Smooth muscle cell (in vitro differentiated cells): ENCODE results near the gene METRNL. TPM values are rescaled to one million over a fixed set of nuclear protein-coding genes. Genes with fewer than 3 reads are reported as not detected.

Experiments
- DNase-seq: peaks from one replicate; lab custom pipeline; 2025; ENCODE audit not compliant: unreplicated experiment; lab: John Stamatoyannopoulos, UW
- H2AFZ ChIP-seq: fragments of 200-600 bp; sonication (generic); 2 replicates; pipeline ENCODE4 v1.6.0; 2016; ENCODE audit warnings: antibody characterized with exemption, low read depth, mild to moderate bottlenecking
- H3F3A ChIP-seq: fragments of 200-600 bp; sonication (generic); 2 replicates; pipeline ENCODE4 v1.6.0; 2017; ENCODE audit warnings: antibody characterized with exemption, low read depth
- H3K27ac ChIP-seq: fragments of 200-600 bp; sonication (generic); 2 replicates; pipeline ENCODE4 v1.5.1; 2016; ENCODE audit warnings: low read depth, mild to moderate bottlenecking
- H3K27me3 ChIP-seq: fragments of 200-600 bp; sonication (generic); 2 replicates; pipeline ENCODE4 v1.6.1; 2016; ENCODE audit warnings: low read depth, mild to moderate bottlenecking
- H3K36me3 ChIP-seq: fragments of 200-600 bp; sonication (generic); 2 replicates; pipeline ENCODE4 v1.5.1; 2016; ENCODE audit warnings: low read depth
- H3K4me1 ChIP-seq: fragments of 200-600 bp; sonication (generic); 2 replicates; pipeline ENCODE4 v1.5.1; 2016; ENCODE audit warnings: low read depth
- H3K4me2 ChIP-seq: fragments of 200-600 bp; sonication (generic); 2 replicates; pipeline ENCODE4 v1.6.0; 2016; ENCODE audit warnings: mild to moderate bottlenecking
- H3K4me3 ChIP-seq: fragments of 200-600 bp; sonication (generic); 2 replicates; pipeline ENCODE4 v1.5.1; 2016; ENCODE audit warnings: mild to moderate bottlenecking
- H3K79me2 ChIP-seq: fragments of 200-600 bp; sonication (generic); 2 replicates; pipeline ENCODE4 v1.6.0; 2016; ENCODE audit warnings: low read depth, mild to moderate bottlenecking
- H3K9ac ChIP-seq: fragments of 200-600 bp; sonication (generic); 2 replicates; pipeline ENCODE4 v1.6.0; 2016; ENCODE audit warnings: low read depth
- H3K9me3 ChIP-seq: fragments of 200-600 bp; sonication (generic); replicated peaks from 2 replicates; pipeline ENCODE4 v1.5.1; 2016; ENCODE audit warnings: low read depth
- H4K20me1 ChIP-seq: fragments of 200-600 bp; sonication (generic); 2 replicates; pipeline ENCODE4 v1.6.0; 2016; ENCODE audit warnings: low read depth
- WGBS: methylation state at CpG from one replicate; pipeline ENCODE4 v1.1.7; 2016; ENCODE audit warnings: low lambda C conversion rate; 5-methylcytosine and 5-hydroxymethylcytosine counted together
- polyA plus RNA-seq: library from polyadenylated mRNA; unstranded; fragments of >200 nt; fragmentation: Nextera tagmentation; extraction: Ambion mirVana; gene quantifications from 2 replicates; pipeline ENCODE4 v1.2.1, GENCODE V29; 2016
- total RNA-seq: library from RNA; depleted of rRNA; stranded (reverse); fragments of >200 nt; gene quantifications from 2 replicates; pipeline ENCODE4 v1.2.3, GENCODE V29; 2014
- TF ChIP-seq, protein P1 (sequence below): fragments of 200-600 bp; sonication (generic); IDR thresholded peaks from 2 replicates; pipeline ENCODE4 v1.5.1; 2017; ENCODE audit warnings: borderline replicate concordance, mild to moderate bottlenecking, antibody characterized with exemption; ENCODE audit not compliant: insufficient read depth, poor library complexity, severe bottlenecking

METRNL gene
- total and polyA plus RNA-seq, 2 experiments from 2014 or later, result 55.6 to 98.1 TPM

DNA sequence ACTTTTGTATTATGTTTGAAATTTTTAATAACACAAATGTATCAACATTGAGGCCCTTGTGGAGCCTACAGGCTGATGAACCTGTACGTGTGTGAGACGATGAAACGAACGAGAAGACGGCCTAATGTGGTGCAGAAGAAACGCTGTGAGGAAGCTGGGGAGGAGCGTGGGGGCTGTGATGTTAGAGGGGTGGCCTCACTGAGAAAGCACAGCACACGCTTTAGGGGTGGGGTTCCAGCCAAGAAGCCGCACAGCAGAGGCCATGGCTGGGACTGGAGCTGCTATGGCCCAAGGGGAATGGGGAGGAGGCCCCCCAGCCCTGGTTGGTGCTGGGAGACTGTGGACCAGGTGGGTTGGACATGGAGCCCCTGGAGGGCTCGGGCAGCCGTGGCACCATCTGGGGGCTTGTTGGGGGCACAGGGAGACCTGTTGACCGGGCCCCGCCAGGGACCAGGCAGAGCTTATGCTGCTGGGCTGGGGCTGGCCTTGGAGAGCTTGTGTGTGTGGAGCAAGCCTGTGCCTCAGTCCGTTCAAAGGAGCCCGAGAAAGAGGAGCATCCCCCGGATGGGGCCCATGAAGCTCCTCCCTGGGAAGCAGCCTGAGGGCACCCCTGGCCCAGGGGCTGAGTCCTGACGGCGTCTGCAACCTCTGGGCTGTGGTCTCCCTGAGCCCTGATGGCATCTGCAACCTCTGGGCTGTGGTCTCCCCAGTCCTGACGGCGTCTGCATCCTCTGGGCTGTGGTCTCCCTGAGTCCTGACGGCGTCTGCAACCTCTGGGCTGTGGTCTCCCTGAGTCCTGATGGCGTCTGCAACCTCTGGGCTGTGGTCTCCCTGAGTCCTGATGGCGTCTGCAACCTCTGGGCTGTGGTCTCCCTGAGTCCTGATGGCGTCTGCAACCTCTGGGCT lies 44.7 kb downstream of the METRNL start:
- TF ChIP-seq, protein P1, sequence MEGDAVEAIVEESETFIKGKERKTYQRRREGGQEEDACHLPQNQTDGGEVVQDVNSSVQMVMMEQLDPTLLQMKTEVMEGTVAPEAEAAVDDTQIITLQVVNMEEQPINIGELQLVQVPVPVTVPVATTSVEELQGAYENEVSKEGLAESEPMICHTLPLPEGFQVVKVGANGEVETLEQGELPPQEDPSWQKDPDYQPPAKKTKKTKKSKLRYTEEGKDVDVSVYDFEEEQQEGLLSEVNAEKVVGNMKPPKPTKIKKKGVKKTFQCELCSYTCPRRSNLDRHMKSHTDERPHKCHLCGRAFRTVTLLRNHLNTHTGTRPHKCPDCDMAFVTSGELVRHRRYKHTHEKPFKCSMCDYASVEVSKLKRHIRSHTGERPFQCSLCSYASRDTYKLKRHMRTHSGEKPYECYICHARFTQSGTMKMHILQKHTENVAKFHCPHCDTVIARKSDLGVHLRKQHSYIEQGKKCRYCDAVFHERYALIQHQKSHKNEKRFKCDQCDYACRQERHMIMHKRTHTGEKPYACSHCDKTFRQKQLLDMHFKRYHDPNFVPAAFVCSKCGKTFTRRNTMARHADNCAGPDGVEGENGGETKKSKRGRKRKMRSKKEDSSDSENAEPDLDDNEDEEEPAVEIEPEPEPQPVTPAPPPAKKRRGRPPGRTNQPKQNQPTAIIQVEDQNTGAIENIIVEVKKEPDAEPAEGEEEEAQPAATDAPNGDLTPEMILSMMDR, result no peak
- Histone ChIP-seq H3K4me1 (peaks cover 2% of the 10 kb centered on the region), H3K27me3 (peaks cover 28% of the 10 kb centered on the region), H3K9me3 (no peaks in the 10 kb centered on the region), H3K4me2 (no peak overlapping the region), H3K4me3 (no peak overlapping the region), H3K9ac (no peak overlapping the region), H3K79me2 (no peaks in the 10 kb centered on the region), H3K36me3 (no peaks in the 10 kb centered on the region), H3K27ac (no peak overlapping the region), H2AFZ (no peak overlapping the region), H3F3A (no peaks in the 10 kb centered on the region), H4K20me1 (no peaks in the 10 kb centered on the region)
- 88% methylated on average over 25 of the region's 25 CpGs for WGBS
- DNase-seq, result no peak

DNA sequence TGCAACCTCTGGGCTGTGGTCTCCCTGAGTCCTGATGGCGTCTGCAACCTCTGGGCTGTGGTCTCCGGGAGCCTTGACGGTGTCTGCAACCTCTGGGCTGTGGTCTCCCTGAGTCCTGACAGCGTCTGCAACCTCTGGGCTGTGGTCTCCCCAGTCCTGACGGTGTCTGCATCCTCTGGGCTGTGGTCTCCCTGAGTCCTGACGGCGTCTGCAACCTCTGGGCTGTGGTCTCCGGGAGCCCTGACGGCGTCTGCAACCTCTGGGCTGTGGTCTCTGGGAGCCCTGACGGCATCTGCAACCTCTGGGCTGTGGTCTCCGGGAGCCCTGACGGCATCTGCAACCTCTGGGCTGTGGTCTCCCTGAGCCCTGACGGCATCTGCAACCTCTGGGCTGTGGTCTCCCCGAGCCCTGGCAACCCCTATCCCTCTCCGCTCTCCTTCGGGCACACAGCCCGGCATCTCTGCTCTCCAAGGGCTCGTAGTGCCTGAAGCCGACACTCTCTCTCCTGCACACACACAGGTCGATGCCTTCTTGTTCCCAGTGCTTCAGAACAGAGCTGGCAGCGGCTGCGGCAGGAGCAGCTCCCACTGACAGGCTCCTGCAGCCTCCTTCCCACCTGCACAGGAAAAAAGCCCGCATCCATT lies 45.6 kb downstream of the METRNL start:
- H3K4me3 ChIP-seq, result no peak overlapping the region
- no peaks in the 10 kb centered on the region for H3K36me3 ChIP-seq
- H3K27ac ChIP-seq, result no peak overlapping the region
- TF ChIP-seq, protein P1, result no peak
- no peak overlapping the region for H3K4me2 ChIP-seq
- no peaks in the 10 kb centered on the region for H3K79me2 ChIP-seq
- H3K27me3 ChIP-seq, result peaks cover 28% of the 10 kb centered on the region
- no peak for DNase-seq
- WGBS, result 82% methylated on average over 18 of the region's 24 CpGs
- no peaks in the 10 kb centered on the region for H3F3A ChIP-seq
- H3K9me3 ChIP-seq, result no peaks in the 10 kb centered on the region
- no peaks in the 10 kb centered on the region for H3K4me1 ChIP-seq
- no peak overlapping the region for H2AFZ ChIP-seq
- H3K9ac ChIP-seq, result no peak overlapping the region
- H4K20me1 ChIP-seq, result no peaks in the 10 kb centered on the region

DNA sequence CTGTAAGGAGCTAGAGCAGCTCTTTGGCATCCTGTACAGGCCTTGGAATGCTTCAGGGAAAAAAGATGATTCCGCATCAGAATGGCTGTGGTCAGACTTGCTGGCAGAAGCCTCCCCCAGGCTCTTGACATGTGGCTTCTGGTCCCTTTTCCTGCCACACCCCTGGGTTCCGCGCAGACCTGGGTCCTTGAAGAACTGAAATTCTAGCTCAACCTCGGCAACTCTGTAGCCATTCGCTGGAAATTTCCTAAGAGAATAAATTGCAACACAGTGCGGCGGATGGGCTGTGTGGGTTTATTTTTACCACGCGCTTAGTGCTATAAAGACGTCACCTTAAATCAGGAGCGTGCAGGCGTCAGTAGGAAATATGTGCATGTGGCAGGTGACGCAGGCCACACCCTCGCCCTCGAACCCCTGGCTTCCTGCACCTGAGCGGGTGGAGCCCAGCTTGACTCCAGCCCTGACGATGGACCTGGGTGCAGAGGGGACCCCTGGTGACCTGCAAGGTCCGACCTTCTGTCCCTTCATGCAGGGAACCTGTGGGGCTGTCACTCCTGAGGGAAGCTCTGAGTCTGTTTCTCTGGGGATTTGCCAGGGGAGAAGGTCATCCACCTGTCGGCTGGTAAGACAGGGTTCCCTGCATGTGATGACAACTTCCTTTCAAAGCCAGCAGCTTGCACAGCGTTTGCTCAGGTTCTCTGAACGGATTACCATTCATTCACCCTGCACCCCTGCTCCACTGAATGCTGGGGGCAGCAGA lies 46.3 kb downstream of the METRNL start:
- Histone ChIP-seq H2AFZ (no peak overlapping the region), H3K9me3 (no peaks in the 10 kb centered on the region), H3K36me3 (no peaks in the 10 kb centered on the region), H3F3A (no peaks in the 10 kb centered on the region), H3K9ac (no peak overlapping the region), H3K4me3 (no peak overlapping the region), H3K4me1 (no peaks in the 10 kb centered on the region), H4K20me1 (no peaks in the 10 kb centered on the region), H3K27me3 (peaks cover 22% of the 10 kb centered on the region), H3K27ac (no peak overlapping the region), H3K79me2 (no peaks in the 10 kb centered on the region), H3K4me2 (no peak overlapping the region)
- DNase-seq, result no peak
- WGBS, result 91% methylated on average over 21 of the region's 21 CpGs
- TF ChIP-seq, protein P1, result no peak
